ENCODE data around the gene FAM171A1. TPM values are rescaled to one million over a fixed set of nuclear protein-coding genes. Genes with fewer than 3 reads are reported as not detected.
A peak's percentile ranks its signal among the peaks of the same experiment; 100 is the strongest.

FAM171A1 gene
- total and polyA plus RNA-seq, 2 donors = 4.2 to 5.4 TPM

DNA sequence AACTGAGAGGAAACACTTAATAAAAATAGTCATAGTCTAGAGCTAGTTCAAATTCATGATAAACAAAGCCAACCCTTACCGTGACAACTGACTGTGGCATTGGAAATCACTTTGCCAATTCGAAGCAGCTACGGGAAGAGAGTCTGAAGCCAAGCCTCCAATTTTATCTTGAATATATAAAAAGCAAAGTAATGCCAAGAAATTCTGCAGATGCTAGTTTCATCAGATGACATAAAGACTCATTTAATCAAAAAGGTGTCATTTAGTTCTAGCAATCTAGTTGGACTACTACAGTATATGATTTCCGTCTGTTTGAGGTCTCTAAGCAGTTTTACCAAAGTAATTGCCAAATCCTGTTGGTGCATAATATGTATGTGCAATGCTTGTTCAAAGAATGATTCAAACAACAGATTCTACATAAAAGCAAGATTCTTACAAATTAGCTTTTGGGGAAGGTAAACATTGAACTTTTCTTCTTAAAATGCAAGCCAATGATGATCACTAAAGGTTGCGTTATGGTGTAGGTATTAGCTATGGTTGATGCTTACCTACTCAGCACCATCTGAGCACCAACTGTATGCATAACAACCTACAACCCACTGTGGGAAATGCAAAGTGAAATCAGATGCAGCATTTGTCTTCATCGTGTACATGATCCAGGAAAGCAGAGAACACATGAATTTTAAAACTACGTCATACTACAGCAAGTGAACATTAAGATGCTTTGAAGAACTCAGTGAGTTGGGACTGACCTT lies 2.8 kb downstream of the FAM171A1 start:
- H3K27me3 ChIP-seq (ENCODE audit: control insufficient read depth in 2 of 2, insufficient read depth in 1 of 2, low read length in 1 of 2) = peaks cover 36 to 67% of the 10 kb centered on the region in 2 donors
- no peak overlapping the region for H3K27ac ChIP-seq (ENCODE audit: low read depth in 1 of 2, low read length in 1 of 2)
- no peaks in the 10 kb centered on the region for H3K9me3 ChIP-seq (ENCODE audit: control insufficient read depth in 2 of 2, insufficient read depth in 1 of 2, low read length in 1 of 2)
- whole genome bisulfite sequencing = 89% methylated on average over 7 of the region's 7 CpGs
- H3K4me3 ChIP-seq (ENCODE audit: low read length in 2 of 2) = no peak overlapping the region
- peaks cover 0 to 10% of the 10 kb centered on the region in 2 donors for H3K4me1 ChIP-seq (ENCODE audit: control insufficient read depth in 2 of 2, insufficient read depth in 2 of 2, low read length in 2 of 2)
- H3K36me3 ChIP-seq (ENCODE audit: control insufficient read depth in 2 of 2, insufficient read depth in 2 of 2, low read length in 1 of 2) = no peaks in the 10 kb centered on the region
- DNase-seq (ENCODE audit: low read depth in 6 of 9, low spot score in 9 of 9) = no peak

DNA sequence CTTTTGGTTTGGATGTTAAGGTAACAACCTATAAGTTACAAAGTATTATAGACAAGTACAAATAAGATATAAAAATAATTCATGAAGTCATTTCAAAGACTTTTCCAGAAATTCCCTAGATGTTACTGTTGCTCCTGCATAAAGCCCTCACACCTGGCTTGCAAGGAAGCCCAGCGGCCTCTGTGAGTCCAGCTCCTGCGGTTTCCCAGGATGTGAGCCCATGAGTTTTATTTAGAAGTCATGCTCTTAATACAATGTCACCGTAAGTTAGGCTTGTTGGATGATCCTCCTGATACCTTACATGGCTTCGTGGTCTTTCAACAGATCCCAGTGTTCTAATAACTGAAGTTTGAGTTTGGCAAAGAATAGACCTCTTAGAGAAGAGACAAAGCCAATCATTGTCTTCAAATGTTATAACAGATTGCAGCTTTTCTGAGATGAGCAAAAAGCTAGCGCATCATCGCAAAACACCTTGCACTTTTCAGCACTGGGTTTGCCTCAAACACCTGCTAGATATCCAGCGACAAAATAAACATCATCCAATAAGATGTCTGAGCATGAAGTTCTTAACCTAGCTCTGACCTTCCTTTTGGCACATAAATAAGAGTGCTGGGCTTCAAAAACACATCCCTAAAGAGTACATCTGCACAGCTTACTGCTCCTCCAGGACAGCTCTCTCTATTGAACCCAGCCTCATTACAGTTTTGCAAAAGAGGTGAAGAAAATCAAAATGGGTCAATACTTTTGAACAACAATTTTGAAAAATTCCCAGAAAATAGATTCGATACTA lies 3.6 kb downstream of the FAM171A1 start:
- Histone ChIP-seq H3K27ac (ENCODE audit: low read depth in 1 of 2, low read length in 1 of 2) (no peak overlapping the region), H3K9me3 (ENCODE audit: control insufficient read depth in 2 of 2, insufficient read depth in 1 of 2, low read length in 1 of 2) (no peaks in the 10 kb centered on the region), H3K4me1 (ENCODE audit: control insufficient read depth in 2 of 2, insufficient read depth in 2 of 2, low read length in 2 of 2) (peaks cover 0 to 10% of the 10 kb centered on the region in 2 donors), H3K4me3 (ENCODE audit: low read length in 2 of 2) (no peak overlapping the region), H3K27me3 (ENCODE audit: control insufficient read depth in 2 of 2, insufficient read depth in 1 of 2, low read length in 1 of 2) (peaks cover 31 to 60% of the 10 kb centered on the region in 2 donors), H3K36me3 (ENCODE audit: control insufficient read depth in 2 of 2, insufficient read depth in 2 of 2, low read length in 1 of 2) (no peaks in the 10 kb centered on the region)
- no peak for DNase-seq (ENCODE audit: low read depth in 6 of 9, low spot score in 9 of 9)
- 94% methylated on average over 8 of the region's 8 CpGs for WGBS

DNA sequence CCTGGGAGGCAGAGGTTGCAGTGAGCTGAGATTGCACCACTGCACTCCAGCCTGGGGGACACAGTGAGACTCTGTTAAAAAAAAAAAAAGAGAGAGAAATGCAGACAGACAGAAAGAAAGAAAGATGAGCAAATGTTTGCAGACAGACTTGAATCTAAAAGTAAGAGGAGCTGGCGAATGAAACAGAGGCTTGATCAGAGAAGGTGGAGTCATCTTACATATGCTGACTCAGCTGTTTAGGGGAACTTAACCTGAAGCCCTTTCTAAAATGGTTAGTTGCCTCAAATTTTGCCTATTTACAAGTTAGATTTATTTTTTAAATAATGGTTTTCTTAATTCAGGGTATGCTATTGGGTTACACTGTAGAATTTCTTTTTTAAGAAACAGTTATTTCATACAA lies 5.4 kb downstream of the FAM171A1 start:
- Histone ChIP-seq H3K4me3 (ENCODE audit: low read length in 2 of 2) (no peak overlapping the region), H3K27ac (ENCODE audit: low read depth in 1 of 2, low read length in 1 of 2) (no peak overlapping the region), H3K27me3 (ENCODE audit: control insufficient read depth in 2 of 2, insufficient read depth in 1 of 2, low read length in 1 of 2) (peaks cover 21 to 46% of the 10 kb centered on the region in 2 donors), H3K36me3 (ENCODE audit: control insufficient read depth in 2 of 2, insufficient read depth in 2 of 2, low read length in 1 of 2) (no peaks in the 10 kb centered on the region), H3K4me1 (ENCODE audit: control insufficient read depth in 2 of 2, insufficient read depth in 2 of 2, low read length in 2 of 2) (peaks cover 0 to 7% of the 10 kb centered on the region in 2 donors), H3K9me3 (ENCODE audit: control insufficient read depth in 2 of 2, insufficient read depth in 1 of 2, low read length in 1 of 2) (no peaks in the 10 kb centered on the region)
- DNase-seq (ENCODE audit: low read depth in 6 of 9, low spot score in 9 of 9) = no peak
- WGBS = 90% methylated on average over 1 of the region's 1 CpG

DNA sequence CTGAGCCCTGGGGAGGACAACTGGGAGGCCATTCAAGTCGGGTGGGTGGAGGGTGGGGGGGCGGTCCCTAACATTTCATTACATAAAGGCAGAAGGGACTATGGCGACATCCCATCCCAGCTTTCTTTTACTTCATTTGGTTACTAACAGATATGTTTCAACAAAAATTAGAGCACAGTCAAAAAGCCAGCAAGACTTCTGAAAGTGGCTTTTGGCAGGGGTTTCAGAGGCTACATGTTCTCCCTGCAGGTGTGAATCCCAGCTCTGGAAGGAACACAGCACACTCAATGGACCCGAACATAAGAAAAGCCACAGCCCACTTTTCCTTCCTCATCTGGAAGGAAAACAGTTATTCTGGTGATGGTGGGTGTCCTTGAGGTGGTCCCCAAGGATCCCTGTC lies 7.1 kb downstream of the FAM171A1 start:
- Histone ChIP-seq H3K36me3 (ENCODE audit: control insufficient read depth in 2 of 2, insufficient read depth in 2 of 2, low read length in 1 of 2) (no peaks in the 10 kb centered on the region), H3K27ac (ENCODE audit: low read depth in 1 of 2, low read length in 1 of 2) (no peak overlapping the region), H3K9me3 (ENCODE audit: control insufficient read depth in 2 of 2, insufficient read depth in 1 of 2, low read length in 1 of 2) (no peaks in the 10 kb centered on the region), H3K4me3 (ENCODE audit: low read length in 2 of 2) (no peak overlapping the region), H3K27me3 (ENCODE audit: control insufficient read depth in 2 of 2, insufficient read depth in 1 of 2, low read length in 1 of 2) (peaks cover 8 to 32% of the 10 kb centered on the region in 2 donors), H3K4me1 (ENCODE audit: control insufficient read depth in 2 of 2, insufficient read depth in 2 of 2, low read length in 2 of 2) (no peaks in the 10 kb centered on the region)
- no peak for DNase-seq (ENCODE audit: low read depth in 6 of 9, low spot score in 9 of 9)
- 92% methylated on average over 4 of the region's 4 CpGs for WGBS

DNA sequence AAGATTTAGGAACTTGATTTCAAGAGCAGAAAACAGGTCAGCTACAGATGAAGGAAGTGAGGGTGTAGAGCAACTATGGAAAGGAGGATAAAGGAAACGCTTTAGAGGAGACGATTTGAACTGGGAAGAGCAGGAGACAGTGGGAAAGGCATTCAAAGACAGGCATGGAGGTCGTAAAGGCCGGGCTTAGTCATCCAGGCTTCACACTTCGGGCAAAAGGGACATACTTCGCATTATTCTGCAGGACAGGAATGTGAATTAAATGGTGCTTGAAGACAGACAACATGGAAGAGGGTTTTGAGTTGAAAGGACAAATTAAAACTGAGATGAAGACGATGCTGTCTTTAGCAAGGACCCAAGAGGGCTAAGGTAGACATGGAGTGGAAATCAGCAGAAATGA lies 8.1 kb downstream of the FAM171A1 start:
- Histone ChIP-seq H3K27me3 (ENCODE audit: control insufficient read depth in 2 of 2, insufficient read depth in 1 of 2, low read length in 1 of 2) (peaks cover 0 to 23% of the 10 kb centered on the region in 2 donors), H3K9me3 (ENCODE audit: control insufficient read depth in 2 of 2, insufficient read depth in 1 of 2, low read length in 1 of 2) (no peaks in the 10 kb centered on the region), H3K36me3 (ENCODE audit: control insufficient read depth in 2 of 2, insufficient read depth in 2 of 2, low read length in 1 of 2) (no peaks in the 10 kb centered on the region), H3K27ac (ENCODE audit: low read depth in 1 of 2, low read length in 1 of 2) (no peak overlapping the region), H3K4me3 (ENCODE audit: low read length in 2 of 2) (no peak overlapping the region), H3K4me1 (ENCODE audit: control insufficient read depth in 2 of 2, insufficient read depth in 2 of 2, low read length in 2 of 2) (no peaks in the 10 kb centered on the region)
- DNase-seq (ENCODE audit: low read depth in 6 of 9, low spot score in 9 of 9) = no peak
- WGBS = 75% methylated on average over 7 of the region's 7 CpGs

DNA sequence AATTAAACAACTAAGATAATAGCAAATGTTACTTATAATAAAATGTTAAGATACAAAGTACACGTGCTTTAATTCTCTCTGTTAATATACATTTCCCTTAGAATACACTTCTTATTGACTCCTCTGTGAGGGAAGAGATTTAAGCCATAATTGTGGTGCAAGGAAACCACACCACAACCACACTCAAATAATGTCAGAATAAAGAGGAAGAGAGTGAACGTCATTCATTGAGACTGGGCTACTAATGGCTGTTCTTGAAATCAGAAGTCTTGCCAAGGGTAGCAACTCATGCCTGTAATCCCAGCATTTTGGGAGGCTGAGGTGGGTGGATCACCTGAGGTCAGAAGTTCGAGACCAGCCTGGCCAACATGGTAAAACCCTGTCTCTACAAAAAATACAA lies 10.0 kb downstream of the FAM171A1 start:
- H3K4me3 ChIP-seq (ENCODE audit: low read length in 2 of 2) = no peak overlapping the region
- H3K9me3 ChIP-seq (ENCODE audit: control insufficient read depth in 2 of 2, insufficient read depth in 1 of 2, low read length in 1 of 2) = no peaks in the 10 kb centered on the region
- peak in 1 of 9 donors; percentile 12 for DNase-seq (ENCODE audit: low read depth in 6 of 9, low spot score in 9 of 9)
- H3K27me3 ChIP-seq (ENCODE audit: control insufficient read depth in 2 of 2, insufficient read depth in 1 of 2, low read length in 1 of 2) = peaks cover 0 to 10% of the 10 kb centered on the region in 2 donors
- no peak overlapping the region for H3K27ac ChIP-seq (ENCODE audit: low read depth in 1 of 2, low read length in 1 of 2)
- 29% methylated on average over 3 of the region's 3 CpGs for WGBS
- H3K4me1 ChIP-seq (ENCODE audit: control insufficient read depth in 2 of 2, insufficient read depth in 2 of 2, low read length in 2 of 2) = no peaks in the 10 kb centered on the region
- H3K36me3 ChIP-seq (ENCODE audit: control insufficient read depth in 2 of 2, insufficient read depth in 2 of 2, low read length in 1 of 2) = no peaks in the 10 kb centered on the region

DNA sequence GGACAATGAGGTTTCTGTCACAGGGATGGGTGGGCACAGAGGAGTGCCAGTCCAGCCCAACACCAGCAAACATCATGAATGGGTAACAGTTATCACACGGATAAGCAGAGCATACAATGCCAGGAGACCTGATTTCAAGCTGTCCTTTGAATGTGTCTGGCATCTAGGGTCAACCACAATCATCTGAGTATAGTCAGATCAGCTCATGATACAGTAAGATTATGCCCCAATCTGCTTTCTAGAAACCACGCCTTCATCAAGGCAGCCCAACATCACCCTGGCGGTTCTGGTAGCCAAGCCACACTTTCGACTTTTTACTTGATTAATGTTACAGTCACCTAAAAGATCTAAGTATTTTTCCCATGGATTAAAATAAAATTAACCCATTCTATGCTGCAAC lies 10.5 kb downstream of the FAM171A1 start:
- H3K4me3 ChIP-seq (ENCODE audit: low read length in 2 of 2) = no peak overlapping the region
- no peaks in the 10 kb centered on the region for H3K9me3 ChIP-seq (ENCODE audit: control insufficient read depth in 2 of 2, insufficient read depth in 1 of 2, low read length in 1 of 2)
- H3K27me3 ChIP-seq (ENCODE audit: control insufficient read depth in 2 of 2, insufficient read depth in 1 of 2, low read length in 1 of 2) = peaks cover 0 to 8% of the 10 kb centered on the region in 2 donors
- H3K4me1 ChIP-seq (ENCODE audit: control insufficient read depth in 2 of 2, insufficient read depth in 2 of 2, low read length in 2 of 2) = no peaks in the 10 kb centered on the region
- H3K27ac ChIP-seq (ENCODE audit: low read depth in 1 of 2, low read length in 1 of 2) = no peak overlapping the region
- H3K36me3 ChIP-seq (ENCODE audit: control insufficient read depth in 2 of 2, insufficient read depth in 2 of 2, low read length in 1 of 2) = no peaks in the 10 kb centered on the region
- 87% methylated on average over 4 of the region's 4 CpGs for WGBS
- DNase-seq (ENCODE audit: low read depth in 6 of 9, low spot score in 9 of 9) = no peak

DNA sequence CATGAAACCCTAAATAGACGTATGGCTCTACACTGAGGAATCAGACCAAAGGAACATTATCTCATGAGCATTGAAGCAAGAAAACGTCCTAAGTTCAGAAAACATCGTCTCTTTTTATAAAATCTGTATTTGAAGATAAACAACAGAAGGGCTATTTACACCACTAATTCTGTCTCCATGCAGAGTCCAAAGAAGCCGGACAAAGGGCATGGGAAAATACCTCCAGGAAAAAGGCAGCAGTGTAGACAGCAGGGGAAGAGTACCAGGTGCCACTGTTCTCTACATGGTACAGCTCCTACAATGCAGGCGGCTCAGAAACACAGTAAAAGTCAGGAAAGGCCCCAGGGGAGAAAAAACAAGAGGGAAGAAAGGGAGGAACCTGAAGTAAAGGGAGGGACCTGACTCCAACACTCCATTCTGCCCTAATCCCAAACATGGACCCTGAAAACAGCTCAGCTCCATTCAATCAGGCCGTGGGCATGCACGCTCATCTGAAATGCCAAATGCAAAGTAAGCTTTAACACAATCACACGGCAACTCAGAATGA lies 17.5 kb downstream of the FAM171A1 start:
- no peak for DNase-seq (ENCODE audit: low read depth in 6 of 9, low spot score in 9 of 9)
- Histone ChIP-seq H3K27me3 (ENCODE audit: control insufficient read depth in 2 of 2, insufficient read depth in 1 of 2, low read length in 1 of 2) (no peaks in the 10 kb centered on the region), H3K27ac (ENCODE audit: low read depth in 1 of 2, low read length in 1 of 2) (no peak overlapping the region), H3K36me3 (ENCODE audit: control insufficient read depth in 2 of 2, insufficient read depth in 2 of 2, low read length in 1 of 2) (no peaks in the 10 kb centered on the region), H3K4me3 (ENCODE audit: low read length in 2 of 2) (no peak overlapping the region), H3K9me3 (ENCODE audit: control insufficient read depth in 2 of 2, insufficient read depth in 1 of 2, low read length in 1 of 2) (no peaks in the 10 kb centered on the region), H3K4me1 (ENCODE audit: control insufficient read depth in 2 of 2, insufficient read depth in 2 of 2, low read length in 2 of 2) (peaks cover 0 to 5% of the 10 kb centered on the region in 2 donors)
- WGBS = 94% methylated on average over 8 of the region's 8 CpGs

DNA sequence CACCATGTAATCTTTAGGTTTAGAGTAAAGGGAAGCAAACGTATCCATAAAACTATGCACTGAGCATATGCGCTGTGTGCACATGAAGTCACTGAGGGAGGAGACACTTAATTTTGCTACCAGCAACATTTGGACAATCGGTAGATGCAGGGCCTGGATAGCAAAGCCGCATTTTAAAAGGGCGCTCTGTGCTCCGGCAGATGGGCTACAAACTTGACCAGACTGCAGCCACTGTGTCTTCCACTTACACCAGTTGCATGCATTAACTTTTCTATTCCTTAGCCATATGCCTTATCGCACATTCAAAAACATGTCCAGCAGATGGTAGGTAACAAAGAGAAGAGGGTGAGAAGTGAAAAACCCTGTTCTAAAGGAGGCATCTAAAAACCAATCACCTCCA lies 18.3 kb downstream of the FAM171A1 start:
- Histone ChIP-seq H3K9me3 (ENCODE audit: control insufficient read depth in 2 of 2, insufficient read depth in 1 of 2, low read length in 1 of 2) (no peaks in the 10 kb centered on the region), H3K27me3 (ENCODE audit: control insufficient read depth in 2 of 2, insufficient read depth in 1 of 2, low read length in 1 of 2) (no peaks in the 10 kb centered on the region), H3K4me3 (ENCODE audit: low read length in 2 of 2) (no peak overlapping the region), H3K27ac (ENCODE audit: low read depth in 1 of 2, low read length in 1 of 2) (no peak overlapping the region), H3K4me1 (ENCODE audit: control insufficient read depth in 2 of 2, insufficient read depth in 2 of 2, low read length in 2 of 2) (peaks cover 0 to 5% of the 10 kb centered on the region in 2 donors), H3K36me3 (ENCODE audit: control insufficient read depth in 2 of 2, insufficient read depth in 2 of 2, low read length in 1 of 2) (no peaks in the 10 kb centered on the region)
- WGBS = 97% methylated on average over 7 of the region's 7 CpGs
- DNase-seq (ENCODE audit: low read depth in 6 of 9, low spot score in 9 of 9) = no peak

All from thymus (tissue), 11 donors.